NCI-H146 treated with DMSO at 0.1 percent for 48 hours (cell line): ENCODE measurements around the gene APP.

Experiments
- DNase-seq: peaks from one replicate; lab custom pipeline; 2025; ENCODE audit not compliant: unreplicated experiment; lab: John Stamatoyannopoulos, UW

APP gene

DNA sequence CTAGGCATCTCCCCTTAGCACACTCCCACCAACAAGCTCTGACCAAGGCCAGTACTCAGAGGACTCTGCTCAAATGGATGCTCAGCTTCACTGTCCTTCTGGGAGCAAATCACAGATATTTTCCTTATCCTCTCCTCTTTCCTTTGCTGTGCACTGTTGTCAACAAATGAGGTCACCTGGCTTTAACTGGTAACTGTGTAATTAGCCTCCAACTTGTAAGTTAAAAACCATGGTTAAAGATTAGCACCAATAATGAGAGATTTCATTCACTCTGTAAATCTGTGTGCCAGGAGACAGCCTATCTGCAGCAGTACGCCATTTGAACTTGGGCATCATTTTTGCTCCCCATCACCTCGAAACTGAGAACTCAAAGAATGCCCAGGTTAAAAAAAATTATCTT lies 286.3 kb downstream of the APP start:
- DNase-seq, result no peak

GRCh38 chr21:25881524-25882376 lies 288.8 kb downstream of the APP start:
- no peak for DNase-seq

DNA sequence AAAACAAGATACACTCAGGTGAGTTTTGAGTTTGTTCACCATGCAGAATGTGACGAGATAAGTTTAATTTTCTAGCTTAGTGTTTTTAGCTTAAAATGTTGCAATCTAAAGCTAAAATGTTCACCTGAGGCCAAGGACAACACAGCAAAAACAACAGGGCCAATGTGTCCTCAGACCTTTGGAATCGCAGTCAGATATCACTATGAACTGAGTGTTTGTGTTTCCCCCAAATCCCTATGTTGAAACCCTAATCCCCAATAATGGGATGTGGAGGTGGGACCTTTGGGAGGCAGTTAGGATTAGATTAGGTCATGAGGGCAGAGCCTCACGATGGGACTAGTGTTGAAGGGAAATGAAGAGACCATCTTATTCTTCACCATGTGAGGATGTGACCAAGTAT lies 291.4 kb downstream of the APP start:
- DNase-seq, result no peak

GRCh38 chr21:25878344-25878743 lies 292.2 kb downstream of the APP start:
- DNase-seq, result no peak

DNA sequence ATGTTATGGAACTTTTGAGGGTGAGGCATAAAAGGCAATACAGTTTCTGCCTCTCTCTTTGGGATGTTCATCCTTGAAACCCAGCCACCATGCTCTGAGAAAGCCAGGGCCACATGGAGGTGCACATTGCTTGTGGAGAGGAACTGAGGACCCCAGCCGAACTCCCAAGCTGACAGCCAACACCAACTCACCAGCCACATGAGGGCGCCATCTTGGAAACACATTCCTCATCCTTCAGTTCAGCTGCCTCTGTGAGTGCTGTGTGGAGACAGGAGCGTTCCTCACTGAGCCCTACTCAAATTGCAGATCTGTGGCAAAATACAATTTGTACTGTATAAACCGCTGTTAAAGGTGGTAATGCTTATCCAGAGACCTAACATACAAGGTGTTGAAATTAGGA lies 298.3 kb downstream of the APP start:
- no peak for DNase-seq

GRCh38 chr21:25871566-25871965 lies 299.0 kb downstream of the APP start:
- no peak for DNase-seq

DNA sequence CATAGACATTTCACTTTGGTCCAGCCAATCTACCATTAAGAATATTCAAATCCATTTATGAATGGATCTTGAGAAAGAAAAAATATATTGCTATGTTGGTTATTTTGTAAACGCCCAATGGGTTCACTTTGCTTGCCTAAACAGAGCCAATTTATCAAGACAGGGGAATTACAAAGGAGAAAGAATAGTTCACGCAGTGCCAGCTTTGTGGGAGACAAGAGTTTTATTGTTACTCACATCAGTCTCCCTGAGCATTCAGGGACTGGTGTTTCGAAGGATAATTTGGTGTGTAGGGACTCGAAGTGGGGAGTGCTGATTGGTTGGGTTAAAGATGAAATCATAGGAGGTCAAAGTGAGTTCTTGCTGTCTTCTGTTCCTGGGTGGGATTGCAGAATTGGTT lies 300.5 kb downstream of the APP start:
- DNase-seq, result no peak

DNA sequence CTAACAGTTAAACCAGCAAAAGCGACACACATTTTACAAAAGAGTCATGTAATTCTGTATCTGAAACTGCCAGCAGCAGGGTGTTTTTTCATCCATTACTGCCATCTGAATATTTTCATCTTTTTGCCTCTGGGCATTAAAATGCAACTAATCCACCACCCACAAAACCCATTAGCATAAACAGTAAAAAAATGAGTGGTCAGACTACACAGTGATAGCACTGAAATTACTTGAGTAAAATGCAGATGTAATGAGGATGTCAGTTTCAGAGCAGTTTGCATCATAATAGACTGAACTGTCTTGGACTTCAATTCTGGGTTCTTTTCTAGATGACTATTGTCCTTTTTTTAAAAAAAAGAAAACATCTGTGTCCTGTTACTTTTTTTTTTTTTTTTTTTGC lies 303.5 kb downstream of the APP start:
- DNase-seq, result no peak

DNA sequence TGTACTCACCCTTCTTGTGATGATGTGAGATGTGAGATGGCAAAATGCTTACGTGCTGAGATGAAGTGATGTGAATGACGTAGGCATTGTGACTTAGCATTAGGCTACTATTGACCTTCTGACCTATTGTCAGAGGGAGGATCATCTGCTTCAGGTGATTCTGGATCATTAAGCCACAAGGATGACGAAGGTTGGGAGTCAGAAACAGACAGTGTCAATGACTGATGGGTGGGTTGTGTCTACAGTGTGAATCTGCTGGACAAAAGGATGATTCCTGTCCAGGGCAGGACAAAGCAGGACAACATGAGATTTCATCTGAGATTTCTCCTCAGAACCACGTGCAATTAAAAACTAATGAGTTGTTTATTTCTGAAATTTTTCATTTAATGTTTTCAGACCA lies 306.8 kb downstream of the APP start:
- no peak for DNase-seq

GRCh38 chr21:25863031-25863430 lies 307.5 kb downstream of the APP start:
- DNase-seq, result no peak

DNA sequence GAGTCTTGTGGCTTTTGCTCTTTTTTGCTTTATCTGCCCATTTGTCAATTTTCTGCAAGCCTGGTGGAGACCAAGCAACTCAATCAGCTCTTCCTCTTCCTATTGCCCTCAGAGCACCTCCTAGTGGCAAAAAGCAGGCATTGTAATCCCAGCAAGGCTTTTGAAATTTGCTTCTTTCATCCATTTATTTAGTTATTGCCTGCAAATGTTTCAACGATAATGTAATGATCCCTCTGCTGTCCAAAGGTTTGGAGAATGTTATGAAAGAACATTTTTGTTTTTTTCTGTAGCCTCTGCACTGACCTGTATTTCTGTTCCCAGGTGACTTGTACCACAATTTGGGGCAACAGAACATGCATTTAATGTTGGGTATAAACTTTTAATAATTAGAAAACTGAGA lies 308.0 kb downstream of the APP start:
- peak; percentile 9 for DNase-seq

- DNase-seq, result no peak
Observed at GRCh38 chr21:25862112-25862511, 308.5 kb downstream of the APP start.

GRCh38 chr21:25859235-25859929 lies 311.2 kb downstream of the APP start:
- no peak for DNase-seq

DNA sequence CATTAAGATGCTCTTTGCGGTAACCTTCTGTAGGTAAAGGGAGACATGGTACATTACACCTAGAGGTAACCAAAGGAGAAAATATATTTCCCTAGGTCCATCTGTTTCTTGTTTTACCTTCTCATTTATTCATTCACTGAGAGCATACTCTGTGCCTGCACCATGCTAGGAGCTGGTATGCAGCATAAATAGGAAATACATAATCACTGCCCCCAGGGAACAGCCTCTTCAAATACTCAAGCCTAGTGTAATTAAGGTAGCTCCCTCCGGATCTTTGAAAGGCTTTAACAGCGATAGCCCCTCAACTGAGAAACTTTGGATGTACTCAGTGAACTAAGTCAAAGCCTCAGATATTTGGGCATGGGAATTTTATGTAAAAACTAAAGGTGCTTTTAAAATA lies 312.2 kb downstream of the APP start:
- no peak for DNase-seq

- DNase-seq, result no peak
Observed at GRCh38 chr21:25857308-25858074, 313.1 kb downstream of the APP start.

- no peak for DNase-seq
Observed at GRCh38 chr21:25855576-25855975, 315.0 kb downstream of the APP start.

GRCh38 chr21:25850126-25850842 lies 320.3 kb downstream of the APP start:
- no peak for DNase-seq

DNA sequence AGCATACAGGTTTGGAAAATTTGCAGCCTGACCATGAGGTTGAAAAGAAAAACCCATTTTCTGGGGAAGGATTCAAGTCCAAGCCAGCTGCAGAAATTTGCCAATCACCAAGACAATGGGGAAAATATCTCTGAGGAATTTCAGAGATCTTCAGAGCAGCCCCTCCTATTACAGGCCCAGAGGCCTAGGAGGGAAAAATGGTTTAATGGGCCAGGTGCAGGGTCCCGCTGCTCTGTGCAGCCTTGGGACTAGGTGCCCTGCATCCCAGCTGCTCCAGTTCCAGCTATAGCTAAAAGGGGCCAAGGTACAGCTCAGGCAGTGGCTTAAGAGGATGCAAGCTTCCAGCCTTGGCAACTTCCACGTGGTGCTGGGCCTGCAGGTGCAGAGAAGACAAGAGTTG lies 322.3 kb downstream of the APP start:
- DNase-seq, result no peak

DNA sequence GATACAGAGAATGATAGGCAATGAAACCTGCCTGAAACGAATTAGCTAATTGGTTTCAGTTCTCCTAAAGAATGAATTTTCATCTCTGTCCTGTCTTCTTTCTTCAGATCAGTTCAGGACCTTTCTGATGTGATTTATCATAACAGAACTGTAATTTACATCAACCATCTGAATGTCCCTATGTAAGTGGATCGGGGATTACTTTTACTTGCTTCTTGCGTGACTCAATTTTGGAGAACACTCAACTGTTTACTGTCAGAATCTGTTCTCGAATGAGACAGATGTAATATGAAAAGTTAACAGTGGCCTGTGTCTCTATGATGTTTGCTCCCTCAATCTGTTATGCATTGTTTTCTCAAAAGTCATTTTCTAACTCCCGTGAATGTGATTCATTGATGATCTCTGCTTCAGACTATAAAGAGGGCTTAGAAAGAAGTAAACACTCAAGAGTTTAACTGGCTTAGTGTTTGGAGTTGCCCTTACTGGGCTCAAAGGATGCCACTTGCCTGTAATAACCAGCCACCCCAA lies 324.8 kb downstream of the APP start:
- DNase-seq, result no peak

GRCh38 chr21:25842925-25843324 lies 327.6 kb downstream of the APP start:
- DNase-seq, result no peak

- no peak for DNase-seq
Observed at GRCh38 chr21:25838809-25839208, 331.8 kb downstream of the APP start.
